ENCODE data around the gene NCAPG2.

DNA sequence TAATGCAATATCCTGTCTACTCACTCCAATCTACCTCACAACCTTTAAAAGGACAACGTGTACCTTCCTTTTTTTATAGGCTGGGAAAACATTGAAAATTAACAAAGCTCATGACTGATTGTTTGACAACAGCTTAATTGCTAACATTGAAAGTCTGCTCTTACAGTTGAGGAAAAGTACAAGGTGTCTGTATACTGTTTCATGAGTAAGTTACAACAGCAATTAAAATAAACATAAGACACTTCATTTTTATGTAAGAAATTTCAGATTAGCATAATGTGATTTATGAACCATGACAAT lies 28.6 kb upstream of the NCAPG2 start:
- TF ChIP-seq, protein P1, sequence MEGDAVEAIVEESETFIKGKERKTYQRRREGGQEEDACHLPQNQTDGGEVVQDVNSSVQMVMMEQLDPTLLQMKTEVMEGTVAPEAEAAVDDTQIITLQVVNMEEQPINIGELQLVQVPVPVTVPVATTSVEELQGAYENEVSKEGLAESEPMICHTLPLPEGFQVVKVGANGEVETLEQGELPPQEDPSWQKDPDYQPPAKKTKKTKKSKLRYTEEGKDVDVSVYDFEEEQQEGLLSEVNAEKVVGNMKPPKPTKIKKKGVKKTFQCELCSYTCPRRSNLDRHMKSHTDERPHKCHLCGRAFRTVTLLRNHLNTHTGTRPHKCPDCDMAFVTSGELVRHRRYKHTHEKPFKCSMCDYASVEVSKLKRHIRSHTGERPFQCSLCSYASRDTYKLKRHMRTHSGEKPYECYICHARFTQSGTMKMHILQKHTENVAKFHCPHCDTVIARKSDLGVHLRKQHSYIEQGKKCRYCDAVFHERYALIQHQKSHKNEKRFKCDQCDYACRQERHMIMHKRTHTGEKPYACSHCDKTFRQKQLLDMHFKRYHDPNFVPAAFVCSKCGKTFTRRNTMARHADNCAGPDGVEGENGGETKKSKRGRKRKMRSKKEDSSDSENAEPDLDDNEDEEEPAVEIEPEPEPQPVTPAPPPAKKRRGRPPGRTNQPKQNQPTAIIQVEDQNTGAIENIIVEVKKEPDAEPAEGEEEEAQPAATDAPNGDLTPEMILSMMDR (IDR thresholded peaks at IDR 0.05), result no peak
- no peak for TF ChIP-seq POLR2A (IDR thresholded peaks at IDR 0.05)
- peak; percentile 50 for TF ChIP-seq POLR2AphosphoS5 (IDR thresholded peaks at IDR 0.05)

Data from gastroesophageal sphincter (tissue), 3 donors.